Tibial nerve (tissue), 4 donors: ENCODE data around the gene MT3. TPM values are rescaled to one million over a fixed set of nuclear protein-coding genes. Genes with fewer than 3 reads are reported as not detected.

Experiments used
- DNase-seq, 2 donors: peaks; one replicate each; pipeline ENCODE4 v3.0.0-alpha.2; 2019; ENCODE audit warnings: low spot score in 2 of 2
- H3K27ac ChIP-seq, 4 donors: fragments of 200-600 bp; sonication (generic) in 3 of 4; one replicate each; pipeline ENCODE4 v1.5.1; 2017 to 2019; ENCODE audit warnings: mild to moderate bottlenecking in 1 of 4
- H3K27me3 ChIP-seq, 2 donors: fragments of 200-600 bp; sonication (generic) in 1 of 2; one replicate each; pipeline versions ENCODE4 v1.5.1 to v1.6.0; 2017 to 2019
- H3K36me3 ChIP-seq, 3 donors: fragments of 200-600 bp; sonication (generic); one replicate each; pipeline ENCODE4 v1.5.1; 2018 to 2019
- H3K4me1 ChIP-seq, 4 donors: fragments of 200-600 bp; sonication (generic) in 3 of 4; one replicate each; pipeline ENCODE4 v1.5.1; 2017 to 2019
- H3K4me3 ChIP-seq, 4 donors: fragments of 200-600 bp; sonication (generic) in 3 of 4; one replicate each; pipeline ENCODE4 v1.5.1; 2017 to 2019; ENCODE audit warnings: mild to moderate bottlenecking in 1 of 4, moderate library complexity in 1 of 4
- H3K9me3 ChIP-seq, 4 donors: fragments of 200-600 bp; sonication (generic) in 3 of 4; one replicate each; pipeline ENCODE4 v1.5.1; 2017 to 2019
- EP300 ChIP-seq, 2 donors: sonication (generic); formaldehyde crosslinking; IDR thresholded peaks; one replicate each; pipeline ENCODE4 v1.6.1; 2017; ENCODE audit warnings: antibody characterized with exemption in 2 of 2, mild to moderate bottlenecking in 1 of 2
- POLR2A ChIP-seq, 2 donors: fragments of 450-650 bp; IDR thresholded peaks; one replicate each; pipeline ENCODE4 v1.6.1; 2017; ENCODE audit warnings: antibody characterized with exemption in 2 of 2, mild to moderate bottlenecking in 2 of 2, moderate library complexity in 2 of 2
- WGBS, 2 donors: methylation state at CpG; one replicate each; pipeline ENCODE4 v1.1.5; 2018; 5-methylcytosine and 5-hydroxymethylcytosine counted together
- total RNA-seq, 4 donors: library from RNA; depleted of rRNA; stranded (reverse); fragments of >200 nt; gene quantifications; one replicate each; pipeline ENCODE4 v1.1.0, GENCODE V29; 2016
- TF ChIP-seq, protein P1 (sequence below), 5 experiments: fragments of 200-600 bp in 3 of 5; fragments of 450-650 bp in 2 of 5; sonication (generic) in 3 of 5; IDR thresholded peaks; one replicate each; pipeline ENCODE4 v1.5.1; 2016 to 2019; ENCODE audit warnings: antibody characterized with exemption in 5 of 5, mild to moderate bottlenecking in 3 of 5, moderate library complexity in 2 of 5

The MT3 gene
- total RNA-seq, 4 donors from 2014 or later: 92.4 to 291 (median 156) TPM

GRCh38 chr16:56564793-56565477 lies 24.4 kb upstream of the MT3 start, which contains the start of gene MT4:
Gene MT4 (plus strand): TSS chr16:56565073. CDS start chr16:56565129, 56 bp downstream.
- Histone ChIP-seq H3K9me3 (no peaks in the 10 kb centered on the region), H3K27me3 (no peaks in the 10 kb centered on the region), H3K4me3 (no peak within 1 kb of the TSS), H3K27ac (no peak within 1 kb of the TSS), H3K36me3 (no peaks in the 10 kb centered on the region), H3K4me1 (no peaks in the 10 kb centered on the region)
- DNase-seq: no peak
- 75 to 77% methylated on average over 10 to 12 of the region's 12 CpGs for WGBS, 2 donors
- TF ChIP-seq, protein P1, sequence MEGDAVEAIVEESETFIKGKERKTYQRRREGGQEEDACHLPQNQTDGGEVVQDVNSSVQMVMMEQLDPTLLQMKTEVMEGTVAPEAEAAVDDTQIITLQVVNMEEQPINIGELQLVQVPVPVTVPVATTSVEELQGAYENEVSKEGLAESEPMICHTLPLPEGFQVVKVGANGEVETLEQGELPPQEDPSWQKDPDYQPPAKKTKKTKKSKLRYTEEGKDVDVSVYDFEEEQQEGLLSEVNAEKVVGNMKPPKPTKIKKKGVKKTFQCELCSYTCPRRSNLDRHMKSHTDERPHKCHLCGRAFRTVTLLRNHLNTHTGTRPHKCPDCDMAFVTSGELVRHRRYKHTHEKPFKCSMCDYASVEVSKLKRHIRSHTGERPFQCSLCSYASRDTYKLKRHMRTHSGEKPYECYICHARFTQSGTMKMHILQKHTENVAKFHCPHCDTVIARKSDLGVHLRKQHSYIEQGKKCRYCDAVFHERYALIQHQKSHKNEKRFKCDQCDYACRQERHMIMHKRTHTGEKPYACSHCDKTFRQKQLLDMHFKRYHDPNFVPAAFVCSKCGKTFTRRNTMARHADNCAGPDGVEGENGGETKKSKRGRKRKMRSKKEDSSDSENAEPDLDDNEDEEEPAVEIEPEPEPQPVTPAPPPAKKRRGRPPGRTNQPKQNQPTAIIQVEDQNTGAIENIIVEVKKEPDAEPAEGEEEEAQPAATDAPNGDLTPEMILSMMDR (IDR thresholded peaks at IDR 0.05): no peak
- TF ChIP-seq POLR2A (IDR thresholded peaks at IDR 0.05) (no peak), EP300 (IDR thresholded peaks at IDR 0.05) (no peak)

DNA sequence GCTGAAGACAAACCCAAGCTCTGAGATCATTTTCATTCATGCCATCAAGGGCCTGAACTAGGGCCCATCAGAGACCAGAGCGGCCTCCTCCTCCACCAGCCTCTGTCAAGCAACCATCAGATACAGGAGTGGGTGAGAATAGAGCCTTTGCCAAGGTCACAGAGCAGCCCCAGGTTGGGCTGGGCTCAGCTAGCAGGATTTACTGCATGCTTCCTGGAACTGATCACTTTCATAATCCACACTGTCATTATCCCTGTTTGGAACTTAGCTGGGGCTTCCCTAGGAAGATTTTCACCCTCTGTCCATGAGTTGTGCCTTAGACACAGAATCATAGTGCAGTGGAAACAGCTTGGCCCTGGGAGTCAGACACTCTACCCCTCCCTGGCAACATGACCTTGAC lies 19.4 kb upstream of the MT3 start:
- TF ChIP-seq, protein P1 (IDR thresholded peaks at IDR 0.05): no peak
- TF ChIP-seq POLR2A (IDR thresholded peaks at IDR 0.05): no peak
- TF ChIP-seq EP300 (IDR thresholded peaks at IDR 0.05): no peak
- DNase-seq: no peak
- WGBS, 2 donors: 100% methylated on average over 1 of the region's 1 CpG

DNA sequence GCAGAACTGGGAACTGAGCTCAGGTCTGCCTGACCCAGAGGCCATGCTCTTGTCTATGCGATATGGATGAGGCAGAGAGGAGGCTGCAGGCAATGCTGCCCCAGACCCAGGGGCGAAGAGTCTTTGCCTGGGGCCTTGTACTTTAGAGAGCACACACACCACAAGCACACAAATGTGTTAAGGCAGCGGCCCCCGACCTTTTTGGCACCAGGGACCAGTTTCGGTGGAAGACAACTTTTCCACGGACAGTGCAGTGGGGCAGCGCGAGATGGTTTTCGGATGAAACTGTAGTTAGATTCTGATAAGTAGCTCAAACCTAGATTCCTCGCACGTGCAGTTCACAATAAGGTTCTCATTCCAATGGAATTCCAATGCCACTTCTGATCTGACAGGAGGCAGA lies 17.8 kb upstream of the MT3 start:
- Histone ChIP-seq H3K4me3 (no peak overlapping the region), H3K27ac (no peak overlapping the region), H3K9me3 (peaks cover 0 to 8% (median 0%) of the 10 kb centered on the region in 4 donors), H3K27me3 (no peaks in the 10 kb centered on the region), H3K36me3 (no peaks in the 10 kb centered on the region), H3K4me1 (no peaks in the 10 kb centered on the region)
- WGBS, 2 donors: 86 to 89% methylated on average over 11 of the region's 11 CpGs
- TF ChIP-seq, protein P1 (IDR thresholded peaks at IDR 0.05): no peak
- TF ChIP-seq POLR2A (IDR thresholded peaks at IDR 0.05) (no peak), EP300 (IDR thresholded peaks at IDR 0.05) (no peak)
- DNase-seq: no peak

More for the DNA sequence above, 19.4 kb upstream of the MT3 start:
- Histone ChIP-seq H3K27me3 (no peaks in the 10 kb centered on the region), H3K4me3 (no peak overlapping the region), H3K4me1 (no peaks in the 10 kb centered on the region), H3K9me3 (peaks cover 0 to 8% (median 0%) of the 10 kb centered on the region in 4 donors), H3K36me3 (no peaks in the 10 kb centered on the region), H3K27ac (no peak overlapping the region)

DNA sequence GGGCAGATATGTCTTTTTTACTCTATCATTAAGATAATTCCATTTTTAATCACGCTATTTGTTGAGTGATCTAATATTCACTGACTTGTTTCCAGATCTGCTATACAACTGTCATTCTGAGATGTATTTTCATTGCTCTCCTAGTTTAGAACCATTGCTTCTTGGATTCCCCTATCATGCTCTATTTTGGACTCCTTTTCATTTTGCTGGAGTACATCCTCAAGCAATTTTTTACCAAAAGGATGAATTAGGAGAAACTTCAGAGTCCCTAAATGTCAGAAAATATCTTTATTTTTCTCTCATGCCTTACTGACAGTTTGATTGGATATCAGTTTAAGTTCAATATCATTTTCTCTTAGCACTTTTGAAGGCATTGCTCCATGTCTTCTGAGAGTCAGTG lies 14.7 kb upstream of the MT3 start:
- TF ChIP-seq POLR2A (IDR thresholded peaks at IDR 0.05) (no peak), EP300 (IDR thresholded peaks at IDR 0.05) (no peak)
- TF ChIP-seq, protein P1 (IDR thresholded peaks at IDR 0.05): no peak
- Histone ChIP-seq H3K4me3 (no peak overlapping the region), H3K27ac (no peak overlapping the region), H3K4me1 (no peaks in the 10 kb centered on the region), H3K27me3 (no peaks in the 10 kb centered on the region), H3K9me3 (peaks cover 0 to 8% (median 0%) of the 10 kb centered on the region in 4 donors), H3K36me3 (no peaks in the 10 kb centered on the region)
- DNase-seq: no peak
- 77 to 89% methylated on average over 1 of the region's 1 CpG for WGBS, 2 donors

DNA sequence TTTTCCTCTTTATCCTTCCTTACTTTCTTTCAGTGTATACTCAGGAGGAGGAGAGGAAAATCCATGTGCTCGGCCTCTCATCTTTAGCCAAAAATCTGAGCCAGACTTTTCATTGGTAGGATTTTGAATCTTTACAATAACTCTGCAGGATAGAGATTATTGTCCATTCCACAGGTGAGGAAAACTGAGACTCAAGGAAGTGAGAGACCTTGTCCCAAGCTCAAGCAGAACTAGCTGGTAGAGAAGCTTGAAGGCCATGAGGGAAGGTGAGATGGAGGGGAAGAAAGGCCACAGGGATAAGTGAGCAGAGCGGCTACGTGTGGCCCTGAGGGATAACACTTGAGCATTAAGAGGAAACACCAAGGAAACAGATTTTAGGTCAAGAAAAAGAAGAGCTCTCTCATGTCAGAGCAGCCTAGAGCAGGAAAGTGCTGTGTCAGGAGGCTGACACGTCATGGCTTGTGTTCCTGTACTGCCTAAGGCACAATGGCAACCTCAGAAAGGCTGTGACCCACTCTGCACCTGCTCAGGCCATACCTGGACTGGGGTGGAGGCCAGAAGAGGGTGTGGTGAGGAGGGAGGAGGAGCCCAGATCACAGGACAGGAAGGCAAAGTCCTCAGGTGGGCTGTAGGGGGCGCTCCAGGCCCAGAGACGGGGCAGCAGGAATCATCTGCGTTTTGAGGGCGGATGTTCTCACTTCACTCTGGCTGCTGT lies 12.6 kb upstream of the MT3 start:
- Histone ChIP-seq H3K36me3 (no peaks in the 10 kb centered on the region), H3K4me3 (no peak overlapping the region), H3K27me3 (no peaks in the 10 kb centered on the region), H3K27ac (no peak overlapping the region), H3K4me1 (no peaks in the 10 kb centered on the region), H3K9me3 (peaks cover 0 to 8% (median 0%) of the 10 kb centered on the region in 4 donors)
- no peak for TF ChIP-seq POLR2A (IDR thresholded peaks at IDR 0.05)
- TF ChIP-seq, protein P1 (IDR thresholded peaks at IDR 0.05): peak; percentile 53 to 74 (median 67)
- peak in 1 of 2 donors; percentile 40 for DNase-seq
- 36 to 44% methylated on average over 8 of the region's 8 CpGs for WGBS, 2 donors
